CD4-positive, alpha-beta T cell treated with Interferon gamma for 1 hour (primary cell): ENCODE results near the gene PEMT.

Source experiments
- DNase-seq: peaks from one replicate; pipeline ENCODE4 v3.0.0-alpha.2; 2020

PEMT gene

DNA sequence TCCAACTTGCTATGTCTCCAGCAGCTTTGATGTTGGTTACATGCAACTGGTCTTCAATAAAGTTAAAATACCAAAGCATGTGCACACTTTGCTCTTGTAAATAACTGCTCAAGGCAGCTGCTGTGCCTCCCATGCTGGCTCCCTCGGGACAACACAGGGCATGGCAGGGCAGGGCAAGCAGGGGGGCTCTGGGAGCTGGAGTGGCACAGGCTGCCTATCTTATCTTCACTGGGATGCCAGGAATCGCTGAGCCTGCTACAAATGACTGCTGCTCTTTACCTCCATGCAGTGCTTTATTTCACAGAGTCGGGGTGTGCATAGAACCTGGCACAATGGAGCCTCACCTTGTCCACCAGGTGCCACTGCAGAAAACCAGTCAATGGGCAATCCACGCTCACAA, 21.8 kb downstream of the PEMT start:
- DNase-seq, result no peak

DNA sequence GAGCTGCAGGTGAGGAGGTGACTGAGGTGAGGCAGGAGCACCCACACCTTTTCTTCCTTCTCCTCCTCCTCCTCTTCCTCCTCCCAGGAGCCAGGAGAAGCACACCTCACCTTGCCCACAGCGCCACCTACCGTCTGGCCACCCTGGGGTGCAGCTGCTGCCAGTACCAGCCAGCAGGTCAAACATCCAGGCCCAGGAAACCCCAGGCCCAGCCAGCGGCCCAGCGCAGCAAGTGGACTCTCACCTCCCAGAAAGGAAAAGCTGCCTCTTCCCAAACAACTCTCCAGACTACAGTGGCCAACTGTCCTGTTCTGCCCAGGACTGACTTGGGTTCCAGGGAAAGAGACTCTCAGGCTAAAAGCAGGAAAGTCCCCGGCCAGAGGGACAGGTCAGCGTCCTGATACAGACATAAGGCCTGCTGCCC, 22.7 kb downstream of the PEMT start:
- DNase-seq, result peak; percentile 19

DNA sequence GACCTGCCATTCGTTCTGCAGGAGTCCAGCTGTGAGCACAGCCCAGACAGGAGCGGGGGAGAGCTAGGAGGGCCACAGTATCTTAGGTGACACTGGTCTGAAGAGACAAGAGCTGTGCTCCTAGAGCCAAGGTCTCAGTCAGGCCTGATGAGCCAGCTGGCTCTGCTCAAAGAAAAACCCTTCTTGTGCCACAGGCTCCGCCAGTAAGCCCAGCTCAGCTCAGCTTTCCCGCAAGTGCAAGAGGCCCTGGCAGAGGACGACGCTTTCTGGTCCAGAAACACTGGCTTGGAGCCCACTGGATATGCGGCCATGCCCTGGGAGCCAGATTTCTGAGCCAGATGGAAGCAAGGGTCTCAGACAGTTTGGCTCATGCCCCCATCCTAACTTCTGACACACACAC, 23.9 kb downstream of the PEMT start:
- DNase-seq, result no peak

DNA sequence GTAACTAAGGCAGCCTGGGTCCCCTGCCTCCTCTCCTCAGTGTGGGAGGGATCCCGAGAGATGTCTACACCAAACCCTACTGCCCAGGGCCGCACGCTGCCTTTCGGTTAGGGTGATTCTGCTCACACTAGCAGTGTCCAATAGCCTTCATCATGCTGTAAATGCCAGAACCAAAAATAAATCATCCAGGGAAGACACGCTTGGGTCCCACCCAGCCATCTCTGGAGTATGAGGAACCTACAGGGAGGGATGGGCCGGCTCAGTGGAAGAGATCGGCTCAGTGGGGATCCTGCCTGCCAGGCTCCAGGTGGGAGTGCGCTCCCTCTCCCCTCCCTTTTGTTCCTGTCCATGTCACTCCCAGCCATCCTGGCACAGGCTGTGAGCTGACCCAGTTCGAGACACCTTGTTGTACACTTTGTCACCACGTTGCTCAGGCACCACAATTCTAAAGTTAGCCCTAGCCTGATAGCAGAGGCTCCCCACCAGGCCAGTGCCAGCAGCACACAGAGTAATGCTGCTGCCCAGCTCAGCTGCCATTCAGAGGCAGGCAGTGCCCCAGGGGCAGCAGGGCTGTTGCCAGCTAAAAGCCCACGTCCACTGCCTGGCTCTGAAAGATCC, 24.5 kb downstream of the PEMT start:
- DNase-seq, result no peak

DNA sequence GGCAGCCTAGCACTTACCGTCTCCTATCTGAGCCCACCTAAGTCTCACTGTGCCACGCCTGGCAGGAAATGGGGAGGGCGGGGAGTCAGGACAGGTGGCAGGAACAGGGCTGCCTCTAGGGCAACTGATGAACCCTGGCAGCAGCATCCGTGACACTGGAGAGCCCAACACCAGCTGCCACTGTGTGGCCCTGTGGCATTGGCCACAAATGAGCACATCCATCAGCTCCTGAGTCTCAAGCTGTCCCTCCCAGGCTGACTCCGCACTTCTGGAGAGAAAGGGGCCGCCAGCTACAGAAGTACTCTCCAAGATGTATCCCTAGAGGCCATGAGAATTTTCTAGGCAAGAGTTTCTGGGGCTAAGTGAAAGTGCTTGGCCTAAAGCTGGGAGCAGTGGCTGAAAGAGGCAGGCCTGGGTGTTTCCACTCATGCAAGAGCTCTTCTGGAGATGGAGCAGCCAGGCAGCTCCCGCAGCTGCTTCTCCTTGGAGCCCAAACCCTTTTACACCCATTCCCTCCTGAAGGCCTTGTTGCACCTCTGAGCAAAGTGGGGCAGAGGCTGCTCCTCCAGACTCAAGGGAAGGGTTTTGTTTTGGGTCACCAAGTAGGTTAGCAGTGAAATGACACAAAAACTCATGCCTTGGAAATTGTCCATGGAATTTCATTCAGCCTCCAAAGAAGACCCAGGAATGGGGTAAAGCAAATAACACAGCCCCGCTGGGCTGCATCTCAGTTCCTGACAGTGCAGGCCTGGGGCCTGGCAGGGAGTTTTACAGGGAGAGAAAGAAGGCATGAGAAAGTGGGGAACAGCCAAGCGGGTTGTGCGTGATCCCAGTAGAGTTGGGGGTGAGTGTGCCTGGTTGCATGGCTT, 25.8 kb downstream of the PEMT start:
- DNase-seq, result no peak

DNA sequence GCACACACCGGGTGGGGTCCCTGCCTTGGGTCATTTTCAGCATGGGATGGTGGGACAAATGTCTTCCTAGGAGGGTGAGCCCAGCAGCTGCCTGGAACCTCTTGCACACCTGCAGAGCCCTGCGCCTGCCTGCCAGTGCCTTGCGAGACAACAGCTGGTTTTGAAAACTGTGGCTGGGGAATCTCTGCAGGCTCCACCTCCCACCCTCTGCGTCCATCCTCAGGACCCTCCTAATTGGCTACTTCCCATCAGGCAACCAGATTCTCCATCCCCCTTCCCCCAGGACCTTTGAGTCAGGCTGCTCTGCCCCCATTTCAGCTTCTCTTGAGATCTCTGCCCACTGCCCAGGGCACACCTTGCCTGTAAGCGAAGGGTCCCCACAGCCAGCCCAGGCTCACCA, 26.6 kb downstream of the PEMT start:
- DNase-seq, result no peak

DNA sequence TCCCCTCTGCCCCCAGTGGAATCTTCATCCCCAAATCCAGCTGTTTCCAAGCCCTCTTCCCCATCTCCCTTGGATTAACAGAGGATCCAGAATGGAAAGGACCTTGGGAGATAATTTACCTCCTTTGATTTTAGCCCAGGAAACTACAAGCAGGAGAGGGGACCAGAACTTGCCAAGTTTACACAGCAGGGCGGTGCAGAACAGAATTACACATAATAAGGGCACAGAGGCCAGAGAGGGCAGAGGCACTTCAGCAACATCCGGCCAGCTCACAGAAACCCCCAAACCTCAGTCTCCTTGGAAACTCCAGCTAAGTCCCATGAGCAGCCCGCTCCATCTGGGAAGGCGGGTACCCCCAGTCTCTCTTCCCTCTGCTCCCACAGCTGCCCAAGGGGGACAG, 27.2 kb downstream of the PEMT start:
- DNase-seq, result no peak

DNA sequence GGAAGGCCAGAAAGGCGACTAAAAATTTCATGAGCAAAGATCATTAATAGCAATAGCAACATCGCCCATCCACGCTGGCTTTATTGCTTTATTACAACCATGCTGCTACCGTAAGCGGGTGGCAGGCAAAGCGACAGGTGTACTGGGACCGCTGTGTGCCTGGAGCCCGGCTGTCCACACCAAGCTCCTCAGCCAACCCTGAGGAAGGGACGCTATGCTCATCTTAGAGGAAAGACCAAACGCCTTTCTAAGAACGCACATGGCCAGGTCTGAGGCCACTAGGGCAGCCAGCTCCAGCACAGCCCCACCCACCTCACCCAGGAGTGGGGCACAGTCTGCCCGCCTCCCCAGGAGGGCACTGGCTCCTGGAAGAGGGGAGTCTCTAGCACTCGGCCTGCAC, 28.0 kb downstream of the PEMT start:
- no peak for DNase-seq

DNA sequence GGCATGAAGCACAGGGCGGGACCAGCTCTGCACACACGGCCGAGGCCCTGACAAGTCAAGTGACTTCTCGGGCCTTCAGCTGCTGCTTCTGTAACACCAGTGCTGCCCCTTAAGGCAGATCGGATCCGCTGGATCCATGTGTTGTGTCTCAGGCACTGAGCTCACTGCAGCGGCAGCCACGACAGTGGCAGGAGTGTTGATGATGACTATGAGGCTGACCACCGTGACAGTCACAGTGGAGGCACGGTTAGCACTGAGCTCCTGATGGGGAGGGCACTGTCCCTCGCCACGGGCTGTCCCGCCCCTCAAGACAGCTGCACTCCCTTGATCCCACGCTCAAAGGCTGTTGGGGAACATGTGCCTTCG, 29.4 kb downstream of the PEMT start:
- no peak for DNase-seq

DNA sequence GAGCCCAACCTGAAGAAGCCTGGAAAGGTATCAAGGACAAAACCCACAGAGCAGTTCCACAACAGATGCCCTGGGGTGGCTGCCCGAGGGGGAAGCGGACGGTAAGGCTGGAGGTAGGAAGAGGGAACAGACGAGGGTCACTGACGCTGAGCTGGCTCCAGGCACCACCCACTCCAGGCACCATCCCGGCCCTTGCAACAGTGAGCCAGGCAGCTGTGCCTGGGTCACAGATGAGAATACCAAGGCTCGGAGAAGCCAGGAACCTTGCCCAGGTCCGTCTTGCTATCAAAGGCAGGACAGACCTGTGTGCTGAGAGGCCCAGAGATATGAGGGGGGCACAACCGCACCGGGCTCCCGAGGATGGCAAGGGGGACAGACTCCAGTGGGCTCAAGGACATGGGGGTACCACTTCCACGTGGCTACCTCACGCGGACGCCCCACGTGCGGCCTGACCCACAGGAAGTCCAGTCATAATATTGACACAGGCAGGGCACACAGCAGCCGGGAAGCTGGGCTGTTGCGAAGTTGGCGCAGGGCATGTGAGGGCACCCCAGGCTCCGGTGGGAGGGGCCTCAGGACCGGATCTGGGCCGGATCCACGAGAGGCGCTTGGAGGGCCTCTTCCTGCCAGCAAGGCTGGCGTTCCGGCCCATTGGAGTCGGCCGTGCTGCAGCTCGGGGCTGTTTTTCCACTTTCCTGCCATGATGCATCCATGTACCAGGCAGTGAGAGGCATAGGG, 29.9 kb downstream of the PEMT start:
- DNase-seq, result peak; percentile 38

DNA sequence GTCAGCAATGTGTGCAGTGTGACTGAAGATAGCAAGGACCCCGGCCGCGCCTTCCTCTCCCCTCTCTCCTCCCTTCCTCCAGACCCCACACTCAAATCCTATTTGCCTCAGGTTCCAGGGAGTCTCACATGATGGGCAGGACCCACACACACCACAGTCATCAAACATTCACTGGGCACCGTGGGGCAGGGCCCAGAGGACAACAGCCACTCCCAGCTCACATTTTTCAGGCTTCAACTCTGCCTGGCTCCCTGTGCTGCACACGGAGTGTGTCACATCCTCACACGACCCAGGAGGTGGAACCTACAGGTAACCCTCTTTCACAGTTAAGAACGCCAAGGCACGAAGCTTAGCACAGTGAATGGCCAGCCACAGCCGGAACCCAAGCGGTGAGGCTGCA, 30.5 kb downstream of the PEMT start:
- no peak for DNase-seq

DNA sequence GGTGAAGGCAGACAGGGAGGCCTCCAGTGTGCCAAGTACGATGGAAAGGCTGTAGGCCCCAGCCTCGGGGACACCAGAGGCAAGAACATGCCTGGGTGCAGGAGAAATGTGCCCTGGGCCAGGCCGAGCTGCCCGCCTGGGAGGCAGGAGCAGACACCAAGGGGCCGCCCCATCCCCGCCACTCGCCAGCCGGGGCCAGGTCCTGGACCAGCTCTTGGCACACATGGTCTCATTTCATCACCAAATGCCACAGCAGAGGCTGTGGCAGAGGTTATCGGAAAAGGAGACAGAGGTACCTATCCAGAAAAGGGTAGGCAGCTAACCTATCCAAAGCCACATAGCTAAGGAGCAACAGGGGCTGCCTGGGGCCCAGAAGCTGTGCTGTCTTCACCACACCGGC, 31.3 kb downstream of the PEMT start:
- no peak for DNase-seq

DNA sequence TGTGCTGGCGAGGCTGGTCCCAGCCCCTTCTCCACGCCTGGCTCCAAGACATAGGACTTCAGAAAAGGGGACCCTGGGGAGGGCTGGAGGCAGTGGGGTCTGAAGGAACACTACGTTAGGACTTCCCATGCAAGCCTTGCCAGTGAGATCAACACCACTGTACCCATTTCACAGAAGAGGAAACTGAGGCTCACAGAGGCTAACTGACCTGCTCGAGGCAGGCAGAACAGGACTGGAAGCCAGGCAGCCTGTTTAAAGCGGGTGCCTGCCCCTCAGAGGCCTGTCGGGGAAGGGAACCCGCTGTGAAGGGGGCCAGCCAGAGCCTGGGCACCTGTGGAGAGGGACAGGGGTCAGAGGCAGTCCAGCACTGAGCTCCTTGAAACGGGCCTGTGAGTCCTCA, 32.3 kb downstream of the PEMT start:
- DNase-seq, result no peak

DNA sequence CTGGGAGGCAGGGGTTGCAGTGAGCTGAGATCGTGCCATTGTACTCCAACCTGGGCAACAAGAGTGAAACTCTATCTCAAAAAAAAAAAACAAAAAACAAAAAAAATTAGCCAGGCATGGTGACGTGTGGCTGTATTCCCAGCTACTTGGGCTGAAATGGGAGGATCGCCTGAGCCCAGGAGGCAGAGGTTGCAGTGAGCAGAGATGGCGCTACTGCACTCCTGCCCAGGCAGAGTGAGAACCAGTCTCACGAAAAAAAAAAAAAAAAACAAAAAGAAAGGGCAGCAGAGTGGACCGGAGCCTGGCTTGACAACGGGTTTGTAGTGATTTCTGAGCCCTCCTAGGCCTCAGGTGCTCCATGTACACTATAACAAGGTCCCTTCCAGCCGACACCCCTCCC, 33.1 kb downstream of the PEMT start:
- DNase-seq, result no peak

DNA sequence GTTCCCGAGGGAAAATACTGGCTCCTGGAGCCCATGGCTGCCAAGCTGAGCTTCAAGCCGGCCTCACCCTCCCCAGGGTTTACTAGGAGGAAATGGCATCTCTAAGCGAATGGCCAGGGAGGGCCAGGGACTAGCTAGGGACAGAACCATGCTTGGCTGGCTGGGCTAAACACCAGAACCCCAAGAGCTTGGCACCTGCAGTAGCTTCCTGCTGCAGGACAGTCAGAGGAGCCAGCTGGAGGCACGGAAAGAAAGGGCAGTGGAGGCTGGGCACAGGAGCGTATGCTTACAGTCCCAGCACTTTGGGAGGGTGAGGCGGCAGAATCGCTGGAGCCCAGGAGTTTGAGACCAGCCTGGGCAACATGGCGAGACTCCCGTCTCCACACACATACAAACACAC, 33.7 kb downstream of the PEMT start:
- DNase-seq, result no peak

DNA sequence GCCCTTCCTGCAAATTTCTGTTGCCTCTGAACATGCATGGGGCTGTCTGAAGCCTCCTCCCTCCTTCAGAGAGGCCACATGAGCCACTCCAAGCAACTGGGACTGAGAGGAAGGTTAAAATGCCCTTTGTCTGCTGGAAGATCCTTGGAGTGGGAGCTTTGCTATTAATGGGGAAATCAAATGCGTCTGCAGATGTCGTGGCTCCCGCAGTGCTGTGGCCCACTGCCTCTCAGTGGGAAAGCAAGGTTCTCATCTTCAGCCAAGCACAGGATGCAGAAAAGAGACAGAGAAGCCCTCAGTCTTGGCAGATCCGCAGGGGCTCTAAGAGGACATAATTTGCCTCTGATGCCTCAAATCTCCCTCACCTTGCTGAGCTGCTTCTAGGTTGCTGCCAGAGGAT, 34.8 kb downstream of the PEMT start:
- no peak for DNase-seq

DNA sequence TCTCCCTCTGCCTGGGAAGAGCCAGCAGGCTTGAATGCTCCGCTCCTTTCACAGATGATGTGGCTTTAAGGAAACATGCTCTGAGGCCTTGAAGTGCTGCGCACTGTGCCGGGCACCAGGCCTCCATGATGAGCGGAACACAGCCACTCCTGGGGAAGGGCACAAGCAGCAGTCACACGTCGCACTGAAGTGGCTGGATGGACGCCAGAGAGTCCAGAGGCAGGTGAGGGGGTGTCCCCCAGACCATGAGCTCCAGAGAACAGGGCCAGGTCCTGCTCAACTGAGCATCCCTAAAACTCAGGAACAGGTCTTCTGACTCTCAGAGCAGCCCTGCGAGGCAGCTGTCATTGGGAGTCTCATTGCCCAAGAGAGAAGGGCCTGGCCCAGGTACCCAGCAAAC, 35.6 kb downstream of the PEMT start:
- no peak for DNase-seq

DNA sequence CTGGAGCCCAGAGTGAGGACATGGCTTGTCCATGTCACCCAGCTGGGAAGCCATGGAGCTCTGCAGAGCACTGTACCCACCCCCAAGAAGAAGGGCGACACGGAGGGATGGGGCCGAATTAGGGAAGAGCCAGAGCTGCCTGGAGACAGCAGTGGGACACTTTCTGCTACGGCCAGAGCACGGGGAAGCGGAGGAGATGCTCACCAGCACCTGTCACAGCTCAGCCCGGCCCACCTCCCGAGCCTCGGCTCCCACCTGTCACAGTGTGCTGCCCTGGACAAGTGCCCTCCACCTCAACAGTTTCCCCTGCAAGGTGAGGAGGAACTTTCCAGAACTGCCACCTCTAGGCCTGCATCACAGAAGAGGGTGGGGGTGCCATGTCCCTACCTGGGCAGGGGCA, 36.4 kb downstream of the PEMT start:
- DNase-seq, result no peak

DNA sequence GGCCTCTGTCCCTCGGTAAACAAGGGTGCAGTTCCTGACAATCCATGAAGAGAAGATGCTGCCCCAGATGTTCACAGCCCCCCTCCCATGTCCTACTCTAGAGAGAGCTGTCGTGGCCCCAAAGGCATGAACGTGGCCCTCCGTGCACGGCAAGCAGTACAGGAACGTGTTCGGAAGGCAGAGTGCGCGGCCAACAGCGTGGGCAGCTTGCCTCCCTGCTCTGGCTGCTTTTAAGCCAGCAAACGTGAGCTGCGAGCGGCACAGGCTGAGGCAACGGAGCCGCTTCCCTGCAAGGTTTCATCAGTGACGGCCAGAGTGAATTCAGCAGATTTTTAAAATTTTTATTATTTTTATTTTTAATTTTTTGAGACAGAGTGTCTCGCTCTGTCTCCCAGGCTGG, 37.2 kb downstream of the PEMT start:
- DNase-seq, result no peak

DNA sequence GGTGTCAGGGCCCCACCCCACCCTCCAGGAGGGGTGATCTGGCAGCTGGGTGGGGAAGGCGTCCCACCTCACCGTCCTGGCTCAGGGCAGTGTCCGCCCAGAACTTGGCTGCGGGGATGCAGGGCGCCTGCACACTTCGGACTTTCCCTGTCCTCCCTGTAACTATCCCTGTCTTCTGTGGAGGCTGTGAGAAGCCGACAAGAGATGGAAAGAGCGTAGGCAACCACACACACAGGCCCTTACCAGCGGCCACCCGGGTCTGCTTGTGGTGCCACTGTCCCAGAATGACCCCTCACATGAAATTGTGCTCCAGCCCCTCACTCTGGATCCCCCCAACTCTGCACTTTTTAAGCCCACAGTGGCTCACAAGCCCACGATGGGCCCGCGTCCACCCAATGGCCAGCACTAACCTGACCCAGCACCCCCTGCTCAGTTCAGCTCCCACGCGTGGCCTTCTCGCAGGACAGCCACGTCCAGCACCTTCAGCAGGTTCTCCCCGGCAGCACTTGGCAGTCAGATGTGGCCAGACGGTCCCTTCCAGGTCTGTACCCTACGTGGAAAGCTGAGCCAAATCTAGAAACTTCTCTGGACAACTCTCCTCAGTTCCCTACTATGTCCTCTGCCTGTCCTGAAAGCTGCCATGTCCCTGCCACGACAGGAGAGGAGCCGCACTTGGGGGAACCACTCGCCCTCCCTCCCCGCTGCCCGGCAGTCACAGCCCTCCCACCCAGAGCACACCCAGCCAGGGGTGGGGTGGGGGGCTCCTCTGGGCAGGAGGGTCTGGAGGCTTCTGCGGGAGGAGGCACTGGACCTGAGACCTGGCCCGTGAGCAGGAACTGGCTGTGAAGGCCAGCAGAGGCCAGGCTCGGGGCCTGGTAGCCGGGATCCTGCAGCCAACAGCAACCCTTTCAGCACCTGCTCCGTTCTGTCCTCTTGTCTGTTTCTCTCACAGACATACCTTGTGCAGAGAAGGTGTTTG, 38.0 kb downstream of the PEMT start:
- no peak for DNase-seq

DNA sequence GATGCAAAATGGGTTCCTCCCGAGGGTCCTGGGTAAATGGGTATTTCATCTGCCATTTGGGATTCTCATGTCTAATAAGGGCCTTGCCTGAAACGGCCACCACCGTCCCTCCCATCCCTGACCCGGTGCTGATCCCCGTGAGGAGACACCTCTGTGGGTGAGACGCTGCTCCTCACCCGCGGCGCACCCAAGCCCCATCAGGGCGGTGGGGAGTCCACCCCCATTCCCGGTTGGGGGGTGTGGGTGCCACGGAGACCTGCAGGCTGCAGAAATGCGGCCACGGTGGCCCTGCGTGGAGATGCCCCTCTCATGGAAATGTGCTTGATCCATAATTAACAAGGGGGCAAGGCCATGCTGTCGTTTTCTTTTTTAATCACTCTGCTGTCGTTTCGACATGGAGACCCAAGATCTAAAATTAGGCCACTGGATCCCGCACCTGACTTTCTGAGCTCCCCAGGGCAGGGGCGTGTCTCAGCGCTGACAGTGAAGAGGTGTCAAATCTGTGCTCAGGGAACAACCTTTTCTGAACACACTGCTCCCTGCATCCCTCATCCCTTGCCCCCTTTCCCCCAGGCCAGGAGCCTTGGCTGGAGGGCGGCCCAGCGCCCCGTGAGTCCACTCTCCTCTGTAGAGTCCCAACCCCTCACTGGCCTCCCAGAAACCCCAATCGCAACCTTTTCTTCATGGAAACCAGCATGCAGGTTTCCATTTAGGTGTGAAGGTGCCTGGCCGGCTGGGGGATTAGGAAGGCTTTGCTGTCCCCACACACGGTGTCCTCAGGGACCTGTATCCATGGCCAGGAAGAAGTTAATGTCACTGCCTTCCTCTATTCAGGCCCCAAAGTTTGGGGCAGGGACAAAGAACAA, 38.9 kb downstream of the PEMT start:
- DNase-seq, result no peak

DNA sequence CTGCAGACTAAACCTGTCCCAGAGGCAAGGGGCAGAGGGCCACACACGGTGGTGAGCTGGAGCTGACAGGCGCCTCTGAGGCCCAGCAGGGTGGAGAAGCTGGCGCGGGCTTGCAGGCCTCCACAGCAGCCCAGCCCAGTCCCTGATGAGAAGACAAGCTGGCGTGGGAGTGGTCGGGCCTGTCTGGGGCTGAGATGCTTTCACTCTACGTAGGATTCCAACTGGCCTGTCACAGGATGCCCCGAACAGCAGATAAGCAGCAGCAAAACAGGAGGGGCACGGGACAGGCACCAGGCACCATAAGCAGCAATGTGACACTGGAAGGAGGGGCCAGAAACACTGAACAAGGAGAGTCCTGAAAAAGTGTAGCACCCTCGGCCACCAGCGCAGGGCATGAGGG, 40.1 kb downstream of the PEMT start:
- DNase-seq, result no peak
